OCI-LY1 (cell line): ENCODE measurements around the gene STAMBP.

Experiments
- CTCF ChIP-seq: fragments of 200-600 bp; sonication (generic), shearing (Covaris generic); IDR thresholded peaks from 2 replicates; pipeline ENCODE4 v1.5.1; 2017; ENCODE audit warnings: mild to moderate bottlenecking, antibody characterized with exemption, low read length, moderate library complexity, mixed read lengths
- EZH2 ChIP-seq: fragments of 200-600 bp; sonication (generic), shearing (Covaris generic); IDR thresholded peaks from 2 replicates; pipeline ENCODE4 v1.8.0; 2017; ENCODE audit warnings: borderline replicate concordance, mixed run types, mild to moderate bottlenecking, antibody characterized with exemption, low read length, moderate library complexity, mixed read lengths

GRCh38 chr2:73841912-73842738 is 13.4 kb downstream of the STAMBP start:
- TF ChIP-seq EZH2: no peak
- no peak for TF ChIP-seq CTCF
